Muscle layer of duodenum (tissue), 2 donors: ENCODE data around the gene BMERB1.
"Not testable (repeated sequence)": the region's sequence is repeated elsewhere in the genome, so short reads cannot be mapped to it uniquely, and the experiment has no call there.

Experiments
- H3K27ac ChIP-seq: one replicate; pipeline ENCODE4 v1.7.0; 2013; ENCODE audit warnings: mild to moderate bottlenecking, low read length
- H3K27me3 ChIP-seq: one replicate; pipeline ENCODE4 v1.7.0; 2013; ENCODE audit warnings: low read depth, mild to moderate bottlenecking, control low read depth, low read length
- H3K36me3 ChIP-seq, 2 donors: one replicate each; pipeline ENCODE4 v1.7.0; 2013; ENCODE audit warnings: low read length in 2 of 2, control low read depth in 1 of 2, mild to moderate bottlenecking in 1 of 2; ENCODE audit not compliant: insufficient read depth in 2 of 2, control insufficient read depth in 1 of 2
- H3K4me1 ChIP-seq, 2 donors: one replicate each; pipeline ENCODE4 v1.7.0; 2013; ENCODE audit warnings: low read length in 2 of 2, mild to moderate bottlenecking in 2 of 2, control low read depth in 1 of 2, moderate library complexity in 1 of 2; ENCODE audit not compliant: insufficient read depth in 2 of 2, control insufficient read depth in 1 of 2
- H3K4me3 ChIP-seq, 2 donors: one replicate each; pipeline ENCODE4 v1.7.0; 2013; ENCODE audit warnings: low read length in 2 of 2, low read depth in 1 of 2, mild to moderate bottlenecking in 1 of 2
- H3K9me3 ChIP-seq, 2 donors: one replicate each; pipeline ENCODE4 v1.7.0; 2013; ENCODE audit warnings: low read length in 2 of 2, control low read depth in 1 of 2, mild to moderate bottlenecking in 1 of 2; ENCODE audit not compliant: control insufficient read depth in 1 of 2
- donor health status: healthy.

The BMERB1 gene

DNA sequence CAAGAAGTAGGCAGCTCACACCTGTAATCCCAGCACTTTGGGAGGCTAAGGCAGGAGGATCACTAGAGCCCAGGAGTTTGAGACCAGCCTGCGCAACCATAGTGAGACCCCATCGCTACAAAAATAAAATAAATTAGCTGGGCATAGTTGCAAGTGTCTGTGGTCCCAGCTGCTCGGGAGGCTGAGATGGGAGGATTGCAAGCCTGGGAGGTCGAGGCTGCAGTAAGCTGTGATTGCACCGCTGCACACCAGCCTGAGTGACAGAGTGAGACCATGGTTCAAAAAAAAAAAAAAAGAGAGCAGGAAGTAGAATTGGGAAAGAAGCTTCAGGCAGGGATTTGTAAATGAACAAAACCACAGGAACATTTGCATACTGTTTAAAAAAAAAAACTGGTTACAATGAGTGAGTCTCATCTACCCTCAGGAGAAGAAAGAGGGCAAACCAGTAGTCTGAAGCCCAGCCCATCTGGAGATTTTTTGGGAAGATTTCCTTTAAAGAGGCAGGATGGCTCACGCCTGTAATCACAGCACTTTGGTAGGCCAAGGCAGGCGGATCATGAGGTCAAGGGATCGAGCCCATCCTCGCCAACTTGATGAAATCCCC lies 30.9 kb upstream of the BMERB1 start:
- H3K27ac ChIP-seq: no peak overlapping the region
- no peaks in the 10 kb centered on the region for H3K4me1 ChIP-seq
- H3K27me3 ChIP-seq: no peaks in the 10 kb centered on the region
- H3K4me3 ChIP-seq: no peak overlapping the region
- no peaks in the 10 kb centered on the region for H3K9me3 ChIP-seq
- H3K36me3 ChIP-seq: peaks cover 0 to 8% of the 10 kb centered on the region in 2 donors

DNA sequence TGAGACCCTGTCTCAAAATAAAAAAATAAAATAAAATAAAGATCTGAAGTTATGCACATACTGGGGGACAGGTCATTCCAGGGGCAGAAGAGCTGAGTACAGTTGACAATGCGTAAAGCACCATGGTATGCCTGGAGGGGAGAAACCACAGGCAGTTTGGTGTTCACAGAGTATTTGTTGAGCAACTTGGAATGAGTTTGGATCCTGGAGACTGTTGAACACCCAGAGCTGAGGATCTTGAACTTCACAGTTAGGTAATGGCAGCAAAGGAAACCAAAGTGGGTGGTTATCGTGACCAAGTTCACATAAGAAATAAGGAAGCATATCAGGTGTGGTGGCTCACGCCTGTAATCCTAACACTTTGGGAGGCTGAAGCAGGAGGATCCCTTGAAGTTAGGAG lies 30.3 kb upstream of the BMERB1 start:
- not testable (repeated sequence) for H3K27ac ChIP-seq, H3K4me3 ChIP-seq, H3K4me1 ChIP-seq, H3K27me3 ChIP-seq, H3K9me3 ChIP-seq, H3K36me3 ChIP-seq

DNA sequence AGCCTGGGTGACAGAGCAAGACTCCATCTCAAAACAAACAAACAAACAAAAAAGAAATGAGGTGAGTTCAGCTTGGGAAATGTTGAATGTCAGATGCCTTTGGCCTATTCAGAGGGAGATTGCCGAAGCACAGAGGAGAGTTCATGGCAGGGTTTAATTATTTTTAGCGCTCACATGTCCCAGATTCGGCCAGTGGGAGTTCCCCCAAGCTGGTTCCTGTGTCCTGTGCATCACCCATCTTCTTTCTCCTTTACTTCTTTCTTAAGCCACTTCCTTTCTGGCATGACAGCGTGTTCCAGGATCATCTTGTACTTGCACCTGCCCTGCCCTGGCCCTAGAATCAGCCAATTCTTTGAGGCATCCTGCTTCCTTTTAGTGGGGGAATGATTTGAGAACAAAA lies 29.6 kb upstream of the BMERB1 start:
- Histone ChIP-seq H3K36me3 (peaks cover 0 to 8% of the 10 kb centered on the region in 2 donors), H3K4me1 (no peaks in the 10 kb centered on the region), H3K9me3 (no peaks in the 10 kb centered on the region), H3K27ac (no peak overlapping the region), H3K27me3 (no peaks in the 10 kb centered on the region), H3K4me3 (no peak overlapping the region)

DNA sequence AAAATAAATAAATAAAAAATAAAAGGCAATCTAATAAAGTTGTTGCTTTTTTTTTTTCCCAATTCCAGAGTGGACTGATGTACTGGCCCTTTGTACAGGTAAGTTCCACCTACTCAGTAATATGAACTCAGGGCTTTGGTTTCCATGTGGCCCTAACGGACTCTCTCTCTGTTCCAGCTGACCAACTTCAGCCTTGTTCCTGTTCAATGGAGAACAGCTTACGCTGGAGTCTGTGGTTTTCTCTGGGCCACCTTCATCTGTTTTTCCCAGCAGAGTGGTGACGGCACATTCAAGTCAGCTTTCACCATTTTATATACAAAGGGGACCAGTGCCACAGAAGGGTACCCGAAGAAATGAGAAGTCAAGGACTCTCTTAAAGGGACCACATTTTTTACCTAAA lies 26.6 kb upstream of the BMERB1 start:
- not testable (repeated sequence) for H3K4me3 ChIP-seq, H3K27ac ChIP-seq, H3K36me3 ChIP-seq, H3K27me3 ChIP-seq, H3K9me3 ChIP-seq, H3K4me1 ChIP-seq

DNA sequence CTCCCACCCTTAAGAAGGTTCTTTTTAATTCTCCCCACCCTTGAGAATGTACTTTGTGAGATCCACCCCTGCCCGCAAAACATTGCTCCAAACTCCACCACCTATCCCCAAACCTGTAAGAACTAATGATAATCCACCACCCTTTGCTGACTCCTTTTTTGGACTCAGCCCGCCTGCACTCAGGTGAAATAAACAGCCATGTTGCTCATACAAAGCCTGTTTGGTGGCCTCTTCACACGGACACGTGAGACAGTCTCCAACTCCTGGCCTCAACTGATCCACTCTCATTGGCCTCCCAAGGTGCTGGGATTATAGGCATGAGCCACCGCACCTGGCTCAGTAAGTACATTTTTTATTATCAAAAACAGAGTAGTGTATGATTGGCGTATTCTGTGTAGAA lies 24.9 kb upstream of the BMERB1 start:
- H3K9me3 ChIP-seq, H3K27me3 ChIP-seq, H3K4me1 ChIP-seq, H3K4me3 ChIP-seq, H3K27ac ChIP-seq, H3K36me3 ChIP-seq: not testable (repeated sequence)

DNA sequence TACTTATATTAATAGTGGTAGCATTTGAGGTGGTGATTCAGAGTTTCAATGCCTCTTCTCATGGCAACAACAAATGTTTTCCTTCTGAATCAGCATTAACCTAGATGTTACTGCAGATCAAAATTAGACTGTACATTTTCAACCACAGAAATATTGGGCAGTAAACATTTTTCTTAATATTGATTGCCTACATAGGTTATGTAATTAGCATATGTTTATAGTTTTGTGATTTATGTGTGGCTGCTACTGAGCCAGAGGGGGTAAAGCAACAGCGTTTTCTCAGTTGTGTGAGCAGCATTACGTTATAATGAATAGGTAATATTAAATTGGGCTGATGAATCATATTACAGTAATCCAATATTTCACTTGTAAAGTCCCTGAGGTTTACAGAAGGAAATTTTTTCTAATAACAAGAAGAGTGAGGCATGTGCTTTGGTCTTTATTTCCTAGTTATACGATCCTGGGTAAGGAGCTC lies 18.8 kb upstream of the BMERB1 start:
- Histone ChIP-seq H3K4me1 (no peaks in the 10 kb centered on the region), H3K4me3 (no peak overlapping the region), H3K36me3 (no peaks in the 10 kb centered on the region), H3K27ac (no peak overlapping the region), H3K9me3 (no peaks in the 10 kb centered on the region), H3K27me3 (no peaks in the 10 kb centered on the region)

DNA sequence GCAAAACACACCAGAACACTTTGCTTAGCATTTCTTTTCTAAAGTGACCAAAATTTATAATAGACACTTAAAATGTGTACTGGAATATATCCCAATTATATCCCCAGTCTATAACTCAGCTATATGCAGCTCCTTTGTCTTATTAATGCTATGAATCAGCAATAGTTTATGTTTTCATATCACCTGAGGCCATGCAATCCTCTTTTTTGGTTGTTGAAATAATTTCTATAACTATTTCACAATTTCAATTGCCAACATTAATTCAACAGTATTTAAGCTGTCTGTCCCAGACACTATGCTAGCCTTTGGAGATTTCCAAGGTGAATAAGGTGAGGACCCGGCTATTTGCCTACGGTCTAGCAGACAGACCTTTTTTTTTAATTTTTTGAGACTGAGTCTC lies 17.2 kb upstream of the BMERB1 start:
- Histone ChIP-seq H3K9me3 (no peaks in the 10 kb centered on the region), H3K27me3 (no peaks in the 10 kb centered on the region), H3K27ac (no peak overlapping the region), H3K4me3 (no peak overlapping the region), H3K4me1 (no peaks in the 10 kb centered on the region), H3K36me3 (no peaks in the 10 kb centered on the region)

DNA sequence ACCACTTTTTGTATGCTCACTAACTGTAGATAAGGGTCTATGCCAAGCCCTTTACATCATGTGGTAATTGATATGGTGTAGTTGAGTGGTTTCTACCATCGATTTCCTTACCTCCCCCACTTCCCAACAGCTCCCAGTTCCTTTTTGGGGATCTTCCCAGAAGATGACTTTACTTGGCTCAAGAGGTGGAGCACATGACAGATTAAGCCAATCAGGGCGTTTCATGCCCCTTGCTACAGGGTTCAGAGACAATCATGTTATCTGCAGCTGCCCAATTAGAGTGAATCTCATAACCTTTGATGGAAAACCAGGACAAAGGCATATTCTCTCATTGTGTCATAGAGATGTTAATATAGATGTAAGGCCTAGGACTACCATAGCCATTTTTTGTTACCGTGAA lies 16.2 kb upstream of the BMERB1 start:
- Histone ChIP-seq H3K9me3 (no peaks in the 10 kb centered on the region), H3K27ac (no peak overlapping the region), H3K27me3 (no peaks in the 10 kb centered on the region), H3K4me1 (no peaks in the 10 kb centered on the region), H3K36me3 (no peaks in the 10 kb centered on the region), H3K4me3 (no peak overlapping the region)

DNA sequence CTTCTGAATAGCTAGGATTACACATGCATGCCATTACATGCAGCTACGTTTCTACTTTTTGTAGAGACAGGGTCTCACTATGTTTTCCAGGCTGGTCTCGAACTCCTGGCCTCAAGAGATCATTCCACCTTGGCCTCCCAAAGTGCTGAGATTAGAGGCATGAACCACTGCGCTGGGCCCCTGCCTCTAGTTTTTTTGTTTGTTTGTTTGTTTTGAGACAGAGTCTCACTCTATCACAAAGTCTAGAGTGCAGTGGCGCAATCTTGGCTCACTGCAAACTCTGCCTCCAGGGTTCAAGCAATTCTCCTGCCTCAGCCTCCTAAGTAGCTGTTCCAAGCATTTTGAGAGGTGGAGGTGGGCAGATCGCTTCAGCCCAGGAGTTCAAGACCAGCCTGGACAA lies 12.7 kb upstream of the BMERB1 start:
- H3K27me3 ChIP-seq, H3K27ac ChIP-seq, H3K36me3 ChIP-seq, H3K9me3 ChIP-seq, H3K4me1 ChIP-seq, H3K4me3 ChIP-seq: not testable (repeated sequence)

DNA sequence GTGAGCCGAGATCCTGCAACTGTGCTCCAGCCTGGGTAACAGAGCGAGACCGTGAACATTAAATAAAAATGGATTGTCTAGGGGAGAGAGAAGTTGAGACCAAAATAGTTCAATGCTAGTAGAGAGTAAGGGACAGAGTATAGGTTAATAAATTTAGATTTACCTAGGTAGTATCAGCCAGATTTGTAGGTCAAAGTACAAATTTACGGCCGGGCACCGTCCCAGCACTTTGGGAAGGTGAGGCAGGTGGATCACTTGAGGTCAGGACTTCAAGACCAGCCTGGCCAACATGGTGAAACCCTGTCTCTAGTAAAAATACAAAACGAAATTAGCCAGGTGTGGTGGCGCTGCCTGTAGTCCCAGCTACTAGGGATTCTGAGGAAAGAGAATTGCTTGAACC lies 12.2 kb upstream of the BMERB1 start:
- Histone ChIP-seq H3K27me3 (no peaks in the 10 kb centered on the region), H3K36me3 (no peaks in the 10 kb centered on the region), H3K4me1 (no peaks in the 10 kb centered on the region), H3K27ac (no peak overlapping the region), H3K9me3 (no peaks in the 10 kb centered on the region), H3K4me3 (no peak overlapping the region)

DNA sequence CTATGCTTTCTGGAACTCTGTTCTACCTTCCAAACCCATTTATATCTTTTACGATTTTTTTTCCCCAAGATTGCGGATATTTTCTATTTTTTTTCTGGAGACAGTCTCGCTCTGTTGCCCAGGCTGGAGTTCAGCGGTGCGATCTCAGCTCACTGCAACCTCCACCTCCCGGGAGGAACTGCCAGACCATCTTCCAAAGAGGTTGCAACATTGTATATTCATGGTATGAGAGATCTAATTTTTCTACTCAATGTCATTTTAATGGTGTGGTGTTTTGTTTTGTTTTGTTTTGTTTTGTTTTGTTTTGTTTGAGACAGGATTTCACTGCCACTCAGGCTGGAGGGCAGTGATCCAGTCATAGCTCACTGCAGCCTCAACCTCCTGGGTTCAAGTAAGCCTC lies 8.5 kb upstream of the BMERB1 start:
- Histone ChIP-seq H3K36me3 (no peaks in the 10 kb centered on the region), H3K4me3 (no peak overlapping the region), H3K27ac (no peak overlapping the region)

DNA sequence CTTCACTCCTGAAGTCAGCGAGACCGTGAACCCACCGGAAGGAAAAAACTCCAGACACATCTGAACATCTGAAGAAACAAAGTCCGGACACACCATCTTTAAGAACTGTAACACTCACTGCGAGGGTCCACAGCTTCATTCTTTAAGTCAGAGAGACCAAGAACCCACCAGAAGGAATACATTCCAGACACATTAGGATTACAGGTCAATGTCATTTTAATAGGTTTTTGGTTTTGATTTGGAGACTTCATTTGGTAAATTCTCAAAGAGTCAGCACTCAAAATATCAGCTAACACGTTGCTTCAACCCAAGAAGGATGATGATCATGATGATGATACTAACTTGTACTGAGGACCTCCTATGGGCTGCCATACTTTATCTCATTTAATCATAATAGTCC lies 7.6 kb upstream of the BMERB1 start:
- no peaks in the 10 kb centered on the region for H3K9me3 ChIP-seq
- H3K27ac ChIP-seq: no peak overlapping the region
- no peaks in the 10 kb centered on the region for H3K36me3 ChIP-seq

More for the DNA sequence above, 8.5 kb upstream of the BMERB1 start:
- no peaks in the 10 kb centered on the region for H3K4me1 ChIP-seq
- no peaks in the 10 kb centered on the region for H3K27me3 ChIP-seq
- no peaks in the 10 kb centered on the region for H3K9me3 ChIP-seq

More for the DNA sequence above, 7.6 kb upstream of the BMERB1 start:
- Histone ChIP-seq H3K4me3 (no peak overlapping the region), H3K27me3 (no peaks in the 10 kb centered on the region), H3K4me1 (no peaks in the 10 kb centered on the region)
